H9 (cell line): ENCODE data around the gene TIMM10. TPM values are rescaled to one million over a fixed set of nuclear protein-coding genes. Genes with fewer than 3 reads are reported as not detected.

ENCODE experiments used
- DNase-seq: peaks from one replicate; pipeline ENCODE4 v3.0.0-alpha.2; 2017
- H2AFZ ChIP-seq: one replicate; pipeline ENCODE4 v1.6.1; 2013; ENCODE audit warnings: mild to moderate bottlenecking, low read length, control low read depth, moderate library complexity
- H2AK5ac ChIP-seq: 2 replicates; pipeline ENCODE4 v1.6.1; 2013; ENCODE audit warnings: low read length, control low read depth, mixed read lengths; ENCODE audit not compliant: insufficient read length
- H2BK120ac ChIP-seq: one replicate; pipeline ENCODE4 v1.6.1; 2013; ENCODE audit warnings: low read depth, mild to moderate bottlenecking, low read length, control low read depth, inconsistent platforms; ENCODE audit not compliant: poor library complexity, severe bottlenecking
- H2BK12ac ChIP-seq: 2 replicates; pipeline ENCODE4 v1.6.1; 2013; ENCODE audit warnings: low read length, control low read depth, mixed read lengths, low read depth; ENCODE audit not compliant: insufficient read length
- H2BK15ac ChIP-seq: 2 replicates; pipeline ENCODE4 v1.6.1; 2013; ENCODE audit warnings: low read depth, low read length, control low read depth
- H2BK20ac ChIP-seq: one replicate; pipeline ENCODE4 v1.6.1; 2013; ENCODE audit warnings: low read depth, mild to moderate bottlenecking, low read length, control low read depth, inconsistent platforms; ENCODE audit not compliant: poor library complexity, severe bottlenecking
- H2BK5ac ChIP-seq: 2 replicates; pipeline ENCODE4 v1.6.1; 2013; ENCODE audit warnings: low read length, control low read depth, mixed read lengths; ENCODE audit not compliant: insufficient read length
- H3K14ac ChIP-seq: 2 replicates; pipeline ENCODE4 v1.6.1; 2013; ENCODE audit warnings: low read length, control low read depth; ENCODE audit not compliant: insufficient read depth
- H3K18ac ChIP-seq: 2 replicates; pipeline ENCODE4 v1.6.1; 2013; ENCODE audit warnings: low read depth, mild to moderate bottlenecking, mixed read lengths, low read length, control low read depth; ENCODE audit not compliant: insufficient read length
- H3K23ac ChIP-seq: 2 replicates; pipeline ENCODE4 v1.6.1; 2013; ENCODE audit warnings: low read length, control low read depth, mixed read lengths, low read depth; ENCODE audit not compliant: insufficient read length
- H3K23me2 ChIP-seq: 2 replicates; pipeline ENCODE4 v1.6.1; 2013; ENCODE audit warnings: low read depth, mild to moderate bottlenecking, mixed read lengths, low read length, control low read depth; ENCODE audit not compliant: insufficient read length, poor library complexity, severe bottlenecking
- H3K27ac ChIP-seq: 2 replicates; pipeline ENCODE4 v1.5.1; 2013; ENCODE audit warnings: low read length, control low read depth, mixed read lengths, low read depth; ENCODE audit not compliant: insufficient read length
- H3K27me3 ChIP-seq: 2 replicates; pipeline ENCODE4 v1.6.1; 2013; ENCODE audit warnings: low read length, control low read depth, inconsistent platforms; ENCODE audit not compliant: insufficient read depth
- H3K4ac ChIP-seq: 2 replicates; pipeline ENCODE4 v1.6.1; 2013; ENCODE audit warnings: low read depth, mild to moderate bottlenecking, control low read depth, inconsistent platforms, low read length, moderate library complexity
- H3K4me1 ChIP-seq: 2 replicates; pipeline ENCODE4 v1.6.1; 2013; ENCODE audit warnings: low read length, control low read depth, inconsistent platforms; ENCODE audit not compliant: insufficient read depth
- H3K4me2 ChIP-seq: 2 replicates; pipeline ENCODE4 v1.6.1; 2013; ENCODE audit warnings: low read length, control low read depth, mixed read lengths; ENCODE audit not compliant: insufficient read length, insufficient read depth
- H3K56ac ChIP-seq: 2 replicates; pipeline ENCODE4 v1.6.1; 2013; ENCODE audit warnings: low read depth, mild to moderate bottlenecking, mixed read lengths, low read length, control low read depth; ENCODE audit not compliant: insufficient read length
- H3K79me1 ChIP-seq: 2 replicates; pipeline ENCODE4 v1.6.1; 2013; ENCODE audit warnings: low read depth, mild to moderate bottlenecking, moderate library complexity, low read length, control low read depth, inconsistent platforms; ENCODE audit not compliant: insufficient read depth, poor library complexity, severe bottlenecking
- H3K79me2 ChIP-seq: 2 replicates; pipeline ENCODE4 v1.6.1; 2013; ENCODE audit warnings: low read length, control low read depth, inconsistent platforms; ENCODE audit not compliant: insufficient read depth
- H3K9ac ChIP-seq: 2 replicates; pipeline ENCODE4 v1.6.1; 2013; ENCODE audit warnings: low read length, control low read depth, mixed read lengths; ENCODE audit not compliant: insufficient read length; ENCODE audit errors: extremely low read depth
- H3K9me3 ChIP-seq: one replicate; pipeline ENCODE4 v1.6.1; 2013; ENCODE audit warnings: low read depth, low read length, inconsistent platforms; ENCODE audit not compliant: control insufficient read depth
- H3T11ph ChIP-seq: one replicate; pipeline ENCODE4 v1.6.1; 2013; ENCODE audit warnings: mild to moderate bottlenecking, low read length, control low read depth, inconsistent platforms
- H4K20me1 ChIP-seq: one replicate; pipeline ENCODE4 v1.6.1; 2013; ENCODE audit not compliant: control insufficient read depth, insufficient read length, insufficient read depth
- H4K5ac ChIP-seq: 2 replicates; pipeline ENCODE4 v1.6.1; 2013; ENCODE audit warnings: low read depth, mild to moderate bottlenecking, mixed read lengths, low read length, control low read depth; ENCODE audit not compliant: insufficient read length
- H4K8ac ChIP-seq: replicated peaks from 2 replicates; pipeline ENCODE4 v1.6.1; 2013; ENCODE audit warnings: low read length, control low read depth, mixed read lengths, low read depth; ENCODE audit not compliant: insufficient read length
- H4K91ac ChIP-seq: 2 replicates; pipeline ENCODE4 v1.6.1; 2013; ENCODE audit warnings: low read depth, mild to moderate bottlenecking, moderate library complexity, mixed read lengths, low read length, control low read depth; ENCODE audit not compliant: insufficient read length
- H3K27ac Mint-ChIP-seq, 3 experiments: 2 replicates in 2 of 3; 3 replicates in 1 of 3; pipeline ENCODE4 v1.8.0; 2020 to 2021; ENCODE audit warnings: mixed read lengths in 3 of 3, mild to moderate bottlenecking in 1 of 3, moderate library complexity in 1 of 3
- H3K27me3 Mint-ChIP-seq: 2 replicates; pipeline ENCODE4 v1.8.0; 2021; ENCODE audit warnings: low read depth, mild to moderate bottlenecking, moderate library complexity, mixed read lengths
- H3K36me3 Mint-ChIP-seq, 3 experiments: 2 replicates in 2 of 3; 3 replicates in 1 of 3; pipeline ENCODE4 v1.8.0; 2020 to 2021; ENCODE audit warnings: low read depth in 3 of 3, mixed read lengths in 3 of 3; ENCODE audit not compliant: insufficient read depth in 1 of 3
- H3K4me1 Mint-ChIP-seq, 2 experiments: 2 replicates each; pipeline ENCODE4 v1.8.0; 2020; ENCODE audit warnings: mixed read lengths in 2 of 2
- H3K4me3 Mint-ChIP-seq, 2 experiments: 2 replicates in 1 of 2; 3 replicates in 1 of 2; pipeline ENCODE4 v1.8.0; 2020 to 2021; ENCODE audit warnings: mild to moderate bottlenecking in 2 of 2, mixed read lengths in 2 of 2, moderate library complexity in 1 of 2
- H3K9me3 Mint-ChIP-seq, 2 experiments: 2 replicates in 1 of 2; 3 replicates in 1 of 2; pipeline ENCODE4 v1.8.0; 2020; ENCODE audit warnings: mild to moderate bottlenecking in 2 of 2, mixed read lengths in 2 of 2, moderate library complexity in 1 of 2
- CTCF ChIP-seq: fragments of 200-600 bp; sonication (generic); conservative IDR thresholded peaks from 3 replicates; pipeline ENCODE4 v1.8.0; 2021; ENCODE audit warnings: antibody characterized with exemption, mild to moderate bottlenecking
- WGBS: extraction: QIAGEN DNeasy Blood & Tissue Kit; methylation state at CpG from one replicate; pipeline ENCODE4 v1.1.7; 2013; ENCODE audit warnings: missing lambda C conversion rate, low lambda C conversion rate, mixed read lengths; ENCODE audit not compliant: insufficient read length; ENCODE audit errors: extremely low coverage; 5-methylcytosine and 5-hydroxymethylcytosine counted together
- total RNA-seq: library from RNA; stranded (reverse); gene quantifications from 2 replicates; pipeline ENCODE4 v1.2.1, GENCODE V29; 2021

Gene TIMM10
- total RNA-seq, 1 experiment from 2014 or later = 130 TPM

- H3K18ac ChIP-seq = no peak overlapping the region
- peaks cover 21 to 38% of the 10 kb centered on the region in 2 experiments for H3K4me1 Mint-ChIP-seq
- H2AFZ ChIP-seq = no peak overlapping the region
- H3K27me3 ChIP-seq = no peaks in the 10 kb centered on the region
- no peak overlapping the region for H3K4me2 ChIP-seq
- no peak overlapping the region for H3K56ac ChIP-seq
- H4K5ac ChIP-seq = no peak overlapping the region
- no peak for DNase-seq
- no peak overlapping the region for H3T11ph ChIP-seq
- peaks cover 4% of the 10 kb centered on the region; the same call in 1 of the 2 replicates for H3K4me1 ChIP-seq
- no peaks in the 10 kb centered on the region for H3K9me3 Mint-ChIP-seq
- no peak overlapping the region for H3K14ac ChIP-seq
- no peak overlapping the region for H2BK120ac ChIP-seq
- no peaks in the 10 kb centered on the region for H3K9me3 ChIP-seq
- H3K4me3 Mint-ChIP-seq = no peak overlapping the region; a peak in 1 of 5 replicates
- no peak overlapping the region for H3K9ac ChIP-seq
- H3K23me2 ChIP-seq = no peaks in the 10 kb centered on the region
- no peak overlapping the region for H3K23ac ChIP-seq
- no peaks in the 10 kb centered on the region for H3K79me2 ChIP-seq
- no peak for TF ChIP-seq CTCF
- H2BK12ac ChIP-seq = no peak overlapping the region
- peaks cover 26% of the 10 kb centered on the region for H3K27me3 Mint-ChIP-seq
- no peak overlapping the region for H4K8ac ChIP-seq
- no peaks in the 10 kb centered on the region for H3K79me1 ChIP-seq
- no peak overlapping the region for H3K4ac ChIP-seq
- no peak overlapping the region for H3K27ac Mint-ChIP-seq
- no peaks in the 10 kb centered on the region for H4K20me1 ChIP-seq
- no peak overlapping the region for H4K91ac ChIP-seq
- peaks cover 0 to 8% (median 3%) of the 10 kb centered on the region in 3 experiments; a peak in 5 of 7 replicates for H3K36me3 Mint-ChIP-seq
- WGBS = no CpG with 5 or more reads among the region's 13 CpGs
- H2BK20ac ChIP-seq = no peak overlapping the region
- H2BK15ac ChIP-seq = no peak overlapping the region
- no peak overlapping the region for H2AK5ac ChIP-seq
- H3K27ac ChIP-seq = no peak overlapping the region
- no peak overlapping the region for H2BK5ac ChIP-seq
These were observed 15.3 kb upstream of the TIMM10 start for GRCh38 chr11:57545883-57546282.
